Measurements from ENCODE around the gene TBCK.

Gene TBCK

DNA sequence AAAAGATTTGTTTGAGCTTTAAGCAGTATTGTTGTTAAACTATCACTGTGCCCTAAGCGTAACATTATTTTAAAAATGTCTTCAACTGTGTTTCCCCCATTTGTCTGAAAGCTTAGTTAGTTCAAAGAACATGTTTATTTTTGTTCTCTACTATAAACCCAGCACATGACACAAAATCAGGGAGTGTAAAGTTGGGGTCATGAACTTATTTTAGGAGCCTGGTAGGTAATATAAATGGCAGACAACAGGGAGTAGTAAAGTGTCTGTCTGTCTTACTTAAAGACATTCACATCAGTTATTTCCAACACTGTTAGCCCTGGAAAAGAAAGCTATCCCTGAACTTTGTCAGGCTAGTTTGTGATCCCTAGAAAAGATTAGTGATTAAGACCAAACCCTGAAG is 4.2 kb upstream of the TBCK start:
- no peak for DNase-seq

DNA sequence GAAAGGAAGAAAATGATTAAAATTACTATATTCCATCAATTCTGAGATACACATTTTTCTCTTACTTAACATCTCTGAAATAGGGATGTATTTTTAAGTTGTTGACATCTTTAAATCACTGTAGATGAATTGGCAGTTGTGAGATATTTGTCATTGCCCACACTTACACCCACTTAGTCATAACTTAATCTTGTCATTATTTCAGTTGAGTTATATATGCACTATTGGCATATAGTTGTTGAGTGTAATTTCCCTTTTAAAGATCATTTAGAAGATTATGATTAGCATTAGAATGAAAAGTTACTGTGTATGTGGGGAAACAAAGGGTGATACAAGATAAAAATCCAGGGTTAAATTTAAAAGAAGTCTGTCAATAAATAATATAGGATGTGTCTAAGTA is 2.5 kb upstream of the TBCK start:
- DNase-seq = no peak

DNA sequence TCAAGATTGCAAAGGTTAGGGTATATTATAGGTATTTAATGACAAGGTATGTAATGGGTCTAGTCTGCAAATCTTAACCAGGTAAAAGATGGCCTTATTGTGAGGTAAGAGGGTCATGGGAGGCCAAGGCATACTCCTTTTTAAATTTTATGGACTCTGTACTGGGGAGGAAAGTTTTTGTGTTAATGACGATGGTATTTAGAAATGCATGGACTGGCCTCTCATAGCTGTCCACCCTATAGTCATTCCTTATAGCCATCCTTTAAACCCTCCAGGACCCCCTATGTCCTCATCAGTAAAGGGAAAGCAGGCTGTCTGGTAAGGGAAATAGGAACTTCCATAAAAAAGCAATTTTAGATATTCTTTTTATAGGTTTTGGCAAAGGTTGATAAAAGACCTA is 1.8 kb upstream of the TBCK start:
- no peak for DNase-seq

DNA sequence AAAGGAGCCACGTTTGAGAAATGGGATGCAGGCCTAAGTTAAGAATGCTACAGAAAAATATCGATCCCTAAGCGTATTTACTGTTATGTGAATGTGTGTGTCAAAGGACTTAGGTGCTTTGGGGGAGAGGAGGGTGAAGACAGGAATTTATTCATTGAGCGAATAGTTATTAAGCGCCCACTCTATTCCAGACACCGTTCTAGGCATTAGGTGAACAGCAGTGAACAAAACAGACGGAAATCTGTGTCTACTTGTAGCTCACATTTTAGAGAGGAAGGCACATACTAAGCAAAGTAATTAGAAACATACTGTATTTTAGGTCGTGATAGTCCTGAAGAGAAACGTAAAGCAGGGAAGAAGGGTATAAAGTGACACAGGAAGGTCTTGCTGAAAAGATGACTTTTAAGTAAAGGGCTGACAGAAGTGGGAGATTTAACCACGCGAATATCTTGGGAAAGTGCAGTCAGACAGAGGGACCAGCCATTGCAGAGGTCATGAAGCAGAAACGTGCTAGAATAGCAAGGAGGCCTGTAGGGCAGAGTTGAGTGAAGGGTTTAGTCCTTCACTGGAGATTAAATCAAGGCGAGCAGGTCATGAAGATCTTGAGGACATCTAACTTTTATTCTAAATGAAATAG is 882 bp upstream of the TBCK start:
- DNase-seq = no peak

DNA sequence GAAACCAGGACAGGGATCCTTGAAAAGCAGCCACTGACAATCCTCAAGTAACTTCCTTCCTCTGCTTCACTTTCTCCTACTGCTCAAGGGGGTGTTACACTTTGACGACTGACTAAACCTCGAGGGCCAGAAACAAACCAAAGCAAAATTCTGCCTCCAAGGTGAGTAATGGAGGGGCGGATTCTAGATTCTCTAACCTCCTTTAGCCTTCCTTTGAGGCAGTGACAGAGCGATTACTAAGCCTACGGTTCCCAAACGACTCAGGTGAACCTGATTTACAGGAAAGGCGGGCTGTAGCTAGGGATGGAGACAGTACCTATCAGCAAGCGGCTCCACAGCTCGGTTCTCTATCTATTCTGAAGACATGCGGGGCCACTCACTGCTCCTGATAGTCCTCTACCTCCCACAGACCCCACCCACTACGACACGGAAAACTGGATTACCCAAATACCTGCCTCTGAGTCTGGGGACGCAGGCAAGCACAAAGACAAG is 487 bp downstream of the TBCK start:
- no peak for DNase-seq

DNA sequence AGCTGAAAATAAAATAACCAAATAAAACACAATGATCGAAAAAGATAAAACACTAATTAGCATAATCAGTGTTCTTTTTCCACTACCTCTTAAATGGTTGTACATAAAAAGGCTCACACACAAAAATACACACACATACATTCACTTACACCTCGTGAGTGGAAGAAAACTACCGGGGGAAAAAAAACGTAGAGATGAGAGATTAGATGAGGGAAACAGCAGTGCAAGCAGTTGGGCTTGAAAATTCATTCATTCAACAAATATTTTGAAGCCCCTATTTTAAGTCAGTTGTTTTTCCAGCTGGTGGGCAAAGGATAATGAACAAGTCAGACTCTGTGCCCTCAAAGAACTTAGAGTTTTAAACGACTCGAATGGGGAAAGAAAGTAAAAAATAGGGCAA is 1.0 kb downstream of the TBCK start:
- DNase-seq = no peak

DNA sequence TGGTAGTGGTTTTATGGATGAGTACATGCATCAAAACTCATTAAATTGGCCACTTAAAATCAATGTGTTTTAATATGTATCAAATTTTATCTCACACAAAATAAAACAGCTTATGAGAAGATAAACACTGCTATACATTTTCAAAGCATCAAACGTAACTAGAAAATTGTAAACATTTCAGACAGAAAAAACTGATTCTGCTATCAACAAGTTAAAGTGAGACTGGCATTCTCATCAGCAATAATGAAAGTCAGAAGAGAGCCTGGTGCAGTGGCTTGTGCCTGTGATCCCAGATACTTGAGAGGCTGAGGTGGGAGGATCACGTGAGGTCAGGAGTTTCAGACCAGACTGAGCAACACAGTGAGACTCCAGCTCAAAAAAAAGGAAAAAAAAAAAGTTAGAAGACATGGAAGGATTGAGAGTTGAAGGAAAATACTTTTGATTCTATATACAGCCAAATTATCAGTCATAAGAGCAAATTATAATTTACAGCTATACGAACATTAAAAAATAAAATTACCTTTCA is 2.9 kb downstream of the TBCK start:
- DNase-seq = no peak

DNA sequence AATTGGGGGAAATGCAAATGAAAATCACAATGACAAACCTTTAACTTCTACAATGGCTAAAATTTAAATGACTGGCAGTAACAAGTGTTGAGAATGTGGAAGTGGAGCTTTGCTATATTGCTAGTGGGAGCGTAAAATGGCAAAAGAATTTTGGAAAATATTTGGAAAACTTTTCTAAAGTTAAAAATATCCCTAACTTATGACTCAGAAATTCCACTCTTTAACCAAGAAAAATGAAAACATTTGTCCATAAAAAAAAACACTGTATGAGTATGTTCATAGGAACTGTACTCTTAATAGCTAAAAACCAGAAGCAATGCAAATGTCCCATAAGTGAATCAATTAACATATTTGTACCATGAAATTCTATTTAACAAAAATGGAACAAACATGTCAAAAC is 3.6 kb downstream of the TBCK start:
- DNase-seq = no peak

DNA sequence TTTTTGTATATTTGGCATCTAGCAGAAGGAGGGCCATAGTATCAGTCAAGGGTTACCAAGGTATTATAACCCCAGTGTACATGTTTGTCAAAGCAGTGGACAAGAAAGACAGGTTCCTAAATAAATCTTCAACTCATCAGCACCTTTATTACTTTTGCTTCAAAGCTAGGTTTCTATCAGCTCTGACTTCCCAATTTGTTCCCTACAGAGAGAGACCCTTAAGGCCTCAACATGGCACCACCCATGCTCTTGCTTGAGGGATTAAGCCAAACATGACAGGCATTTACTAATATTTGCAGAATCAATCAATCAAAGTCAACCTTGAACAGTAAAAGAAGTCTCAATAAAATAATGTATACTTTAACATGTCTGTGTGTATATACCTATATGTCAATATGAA is 9.4 kb downstream of the TBCK start:
- no peak for DNase-seq

DNA sequence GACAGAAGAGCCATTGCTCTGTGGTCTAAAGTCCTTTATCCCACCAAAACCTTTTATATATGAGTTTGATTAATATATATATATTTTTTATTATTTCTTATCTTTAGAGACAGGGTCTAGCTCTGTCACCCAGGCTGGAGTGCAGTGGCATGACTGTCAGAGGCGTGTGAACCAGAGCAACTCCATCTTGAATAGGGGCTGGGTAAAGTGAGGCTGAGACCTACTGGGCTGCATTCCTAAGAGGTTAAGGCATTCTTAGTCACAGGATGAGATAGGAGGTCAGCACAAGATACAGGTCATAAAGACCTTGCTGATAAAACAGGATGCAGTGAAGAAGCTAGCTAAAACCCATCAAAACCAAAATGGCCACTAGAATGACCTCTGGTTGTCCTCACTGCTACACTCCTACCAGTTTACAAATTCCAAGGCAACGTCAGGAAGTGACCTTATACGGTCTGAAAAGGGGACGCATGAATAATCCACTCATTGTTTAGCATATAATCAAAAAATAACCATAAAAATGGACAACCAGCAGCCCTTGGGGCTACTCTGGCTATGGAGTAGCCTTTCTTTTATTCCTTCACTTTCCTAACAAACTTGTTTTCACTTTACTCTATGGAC is 10.5 kb downstream of the TBCK start:
- no peak for DNase-seq

DNA sequence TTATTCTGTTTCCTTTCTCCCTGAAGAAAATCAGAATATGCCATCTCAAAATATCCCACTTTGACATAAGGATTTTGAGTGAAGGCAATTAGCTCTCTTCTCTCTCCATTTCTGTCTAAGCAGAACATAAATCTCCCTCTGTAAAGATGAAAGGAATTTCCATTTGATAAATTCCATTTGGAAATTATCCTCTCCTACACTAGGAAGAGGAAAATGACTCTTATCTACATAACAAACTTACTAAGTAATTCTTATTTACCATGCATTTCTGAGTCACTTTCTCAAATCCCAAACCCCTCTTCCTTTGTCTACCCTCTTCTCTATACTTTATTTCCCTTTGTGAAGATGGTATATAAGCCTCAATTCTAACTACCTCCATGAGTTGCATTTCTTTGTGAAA is 11.4 kb downstream of the TBCK start:
- no peak for DNase-seq

DNA sequence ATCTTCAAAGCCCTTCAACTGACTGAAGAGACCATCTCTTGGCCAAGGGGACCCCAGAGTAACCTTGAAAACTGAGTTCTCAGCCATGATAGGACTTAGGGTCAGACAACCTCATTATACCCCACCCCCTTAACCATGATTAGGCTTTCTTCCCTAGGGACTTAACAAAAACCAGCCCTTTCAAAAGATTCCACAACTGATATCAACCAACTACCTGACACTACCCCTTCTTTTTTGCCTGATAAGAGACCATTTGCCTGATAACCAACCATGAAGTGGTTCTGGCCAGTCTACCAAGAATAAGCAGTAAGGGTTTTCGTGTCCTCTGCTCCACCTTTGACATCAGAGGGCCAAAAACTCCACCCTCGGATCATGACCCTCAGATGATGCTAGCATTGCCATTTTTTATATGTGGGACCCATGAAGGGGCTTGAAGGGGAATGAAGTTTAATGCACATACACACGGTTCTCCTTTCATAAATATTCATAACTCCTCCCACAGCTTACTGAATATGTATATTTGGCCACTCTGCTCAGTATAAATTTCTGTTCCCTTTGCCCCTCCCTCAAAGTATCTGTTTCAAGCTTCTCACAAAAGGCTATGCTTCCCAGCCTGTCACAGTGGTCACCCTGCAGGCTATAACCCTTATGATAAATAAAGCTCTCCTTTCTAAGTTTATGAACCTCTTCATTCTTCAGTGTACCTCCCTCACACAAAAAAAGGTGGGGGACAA is 12.3 kb downstream of the TBCK start:
- DNase-seq = no peak

DNA sequence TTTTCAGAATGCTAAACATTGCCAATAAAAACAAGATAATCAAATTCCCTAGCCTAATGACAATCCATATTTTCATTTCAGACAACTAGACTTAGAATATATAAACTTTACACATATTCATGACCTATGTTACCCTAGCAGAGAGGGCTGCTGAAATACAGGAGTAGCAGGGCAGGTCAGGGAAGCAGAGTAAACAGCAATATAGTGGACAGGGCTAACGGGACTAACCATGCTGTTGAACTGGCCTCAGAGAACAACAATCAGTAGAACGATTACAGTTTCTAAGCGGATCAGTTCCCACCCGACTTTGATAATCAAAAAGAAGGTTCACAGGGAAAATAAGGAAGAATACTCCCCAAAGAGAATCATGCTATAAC is 14.0 kb downstream of the TBCK start:
- no peak for DNase-seq

DNA sequence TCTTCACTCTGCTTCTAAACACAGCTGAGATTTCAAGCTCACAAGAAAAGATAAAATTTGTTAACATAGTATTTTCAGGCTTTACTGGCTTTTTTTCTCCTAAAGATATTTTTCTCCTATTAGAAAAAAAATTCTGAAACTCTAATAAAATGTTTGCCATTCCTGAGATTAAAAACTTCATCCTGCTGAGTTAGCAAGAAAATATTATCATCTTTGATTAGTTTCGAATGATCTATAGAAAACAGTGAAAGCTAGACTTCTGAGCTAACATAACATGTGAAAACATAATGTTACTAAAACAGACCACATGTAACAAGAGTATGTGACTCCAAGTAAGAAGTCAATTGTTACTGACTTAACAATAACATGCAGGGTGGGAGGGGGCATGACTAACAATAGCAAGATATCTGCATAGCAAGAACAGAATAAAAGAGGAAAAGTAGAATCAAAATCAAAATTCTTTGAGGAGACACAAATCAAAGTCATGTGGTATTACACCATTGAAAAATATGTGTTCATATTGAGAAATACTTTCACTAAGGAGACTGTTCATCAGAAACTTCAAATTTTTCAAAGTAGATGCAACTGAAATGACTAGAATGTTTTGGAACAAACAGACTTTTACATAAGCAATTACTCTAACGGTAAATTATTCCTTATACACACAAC is 14.5 kb downstream of the TBCK start:
- DNase-seq = no peak

DNA sequence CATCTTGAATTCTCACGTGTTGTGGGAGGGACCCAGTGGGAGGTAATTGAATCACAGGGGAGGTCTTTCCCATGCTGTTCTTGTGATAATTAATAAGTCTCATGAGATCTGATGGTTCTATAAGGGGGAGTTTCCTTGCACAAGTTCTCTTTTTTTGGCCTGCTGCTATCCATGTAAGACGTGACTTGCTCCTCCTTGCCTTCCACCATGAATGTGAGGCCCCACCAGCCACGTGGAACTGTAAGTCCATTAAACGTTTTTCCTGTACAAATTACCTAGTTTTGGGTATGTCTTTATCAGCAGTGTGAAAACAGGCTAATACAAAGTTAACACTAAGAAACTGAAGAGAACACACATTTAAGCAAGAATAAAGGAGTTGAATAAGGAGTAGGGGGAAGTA is 16.0 kb downstream of the TBCK start:
- DNase-seq = no peak

DNA sequence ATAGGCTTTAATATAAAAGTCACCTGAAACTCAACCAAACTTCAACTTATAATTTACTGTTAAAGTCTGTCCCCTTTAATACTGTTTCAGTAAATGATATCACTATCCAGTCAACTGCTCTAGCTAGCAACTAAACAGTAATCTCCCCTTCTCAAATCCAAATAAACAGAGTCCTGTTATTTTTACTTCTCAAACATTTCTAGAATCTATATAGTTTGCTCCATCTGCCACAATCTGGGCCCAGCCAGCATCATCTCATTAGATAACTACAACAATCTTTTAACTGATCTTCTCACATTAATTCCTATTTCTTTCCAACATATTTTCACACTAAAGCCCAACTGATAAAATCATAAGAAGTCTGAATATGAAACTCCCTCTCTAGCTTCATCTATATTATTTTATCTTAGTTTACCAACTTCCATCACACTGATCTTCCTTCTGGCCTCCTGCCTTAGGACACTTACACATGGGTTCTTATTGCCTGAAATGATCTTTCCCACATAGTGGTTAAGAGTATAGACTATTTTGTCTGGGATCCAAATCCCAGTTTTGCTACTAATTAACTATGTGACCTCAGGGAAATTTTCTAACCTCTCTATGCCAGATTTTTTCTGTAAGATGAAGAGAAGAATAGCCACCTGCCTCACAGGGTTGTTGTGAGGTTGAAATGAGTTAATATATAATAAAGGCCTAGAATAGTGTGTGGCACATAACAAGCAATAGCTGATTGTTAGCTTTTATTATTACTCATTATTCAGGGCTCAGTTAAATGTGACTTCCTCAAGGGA is 18.6 kb downstream of the TBCK start:
- DNase-seq = no peak

DNA sequence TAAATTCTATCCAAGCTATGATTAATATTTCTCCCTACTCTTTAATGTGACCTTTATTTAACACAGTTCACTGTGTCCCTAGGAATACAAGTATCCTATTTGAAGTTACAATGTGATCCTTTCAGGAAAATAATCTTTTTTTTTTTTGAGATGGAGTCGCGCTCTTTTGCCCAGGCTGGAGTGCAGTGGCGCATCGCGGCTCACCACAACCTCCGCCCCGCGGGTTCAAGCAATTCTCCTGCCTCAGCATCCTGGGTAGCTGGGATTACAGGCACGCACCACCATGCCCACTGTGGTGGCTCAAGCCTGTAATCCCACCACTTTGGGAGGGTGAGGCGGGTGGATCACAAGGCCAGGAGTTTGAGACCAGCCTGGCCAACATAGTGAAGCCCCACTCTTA is 21.9 kb downstream of the TBCK start:
- DNase-seq = no peak

DNA sequence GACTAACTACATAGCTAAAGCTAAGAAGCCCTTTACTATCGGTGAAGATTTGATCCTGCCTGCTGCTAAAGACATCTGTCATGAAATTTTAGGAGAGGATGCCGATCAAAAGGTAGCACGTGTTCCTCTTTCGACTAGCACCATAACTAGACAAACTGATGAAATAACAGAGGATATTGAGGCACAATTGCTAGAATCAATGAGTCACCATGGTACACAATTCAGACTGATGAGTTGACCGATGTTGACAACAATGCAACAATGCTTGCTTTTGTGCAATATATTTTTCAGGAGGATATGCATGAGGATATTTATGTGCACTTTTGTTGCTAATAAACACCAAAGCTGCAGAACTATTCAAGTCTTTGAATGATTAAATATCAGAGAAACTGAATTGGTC is 24.3 kb downstream of the TBCK start:
- DNase-seq = no peak

DNA sequence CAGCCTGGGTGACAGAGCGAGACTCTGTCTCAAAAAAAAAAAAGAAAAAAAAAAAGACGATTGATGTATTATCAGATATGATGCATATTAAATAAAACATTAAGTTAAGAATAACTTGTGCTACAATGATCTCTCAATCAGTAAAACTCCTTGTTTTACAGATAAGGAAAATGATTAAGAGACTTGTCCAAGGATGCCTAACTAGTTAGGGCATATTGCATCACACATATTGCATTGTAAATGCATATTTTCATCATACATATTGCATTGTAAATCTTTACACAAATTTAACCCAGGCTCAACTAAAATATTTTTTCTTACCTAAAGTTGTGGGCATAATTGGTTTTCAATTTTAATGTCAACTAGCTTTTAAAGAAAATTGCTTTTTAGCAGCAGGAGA is 26.3 kb downstream of the TBCK start:
- no peak for DNase-seq

DNA sequence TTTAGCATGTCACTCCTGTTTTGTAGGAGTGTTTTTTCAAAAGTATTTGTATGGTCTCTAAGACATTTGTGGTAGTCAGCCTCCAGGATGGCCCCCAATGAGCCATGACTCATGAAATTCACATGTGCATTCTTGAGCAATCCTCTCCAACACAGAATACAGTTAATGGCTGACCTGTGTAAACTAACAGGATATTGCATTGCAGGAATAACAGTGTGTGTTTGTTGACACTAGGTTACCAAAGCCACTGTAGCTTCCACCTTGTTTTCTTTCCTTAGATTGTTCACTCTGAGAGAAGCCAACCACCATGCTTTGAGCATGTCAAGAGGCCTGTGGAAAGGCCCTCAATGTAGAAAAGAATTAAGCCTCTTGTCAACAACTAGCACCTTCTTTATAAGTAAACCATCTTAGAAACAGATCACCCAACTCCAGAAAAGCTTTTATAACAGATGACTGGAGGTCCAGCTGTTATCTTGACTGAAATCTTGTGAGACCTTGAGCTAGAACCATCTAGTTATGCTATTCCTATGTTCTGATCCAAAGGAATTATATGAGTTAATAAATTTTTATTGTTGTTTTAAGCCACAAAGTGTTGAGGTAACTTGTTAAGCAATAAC is 28.5 kb downstream of the TBCK start:
- no peak for DNase-seq

DNA sequence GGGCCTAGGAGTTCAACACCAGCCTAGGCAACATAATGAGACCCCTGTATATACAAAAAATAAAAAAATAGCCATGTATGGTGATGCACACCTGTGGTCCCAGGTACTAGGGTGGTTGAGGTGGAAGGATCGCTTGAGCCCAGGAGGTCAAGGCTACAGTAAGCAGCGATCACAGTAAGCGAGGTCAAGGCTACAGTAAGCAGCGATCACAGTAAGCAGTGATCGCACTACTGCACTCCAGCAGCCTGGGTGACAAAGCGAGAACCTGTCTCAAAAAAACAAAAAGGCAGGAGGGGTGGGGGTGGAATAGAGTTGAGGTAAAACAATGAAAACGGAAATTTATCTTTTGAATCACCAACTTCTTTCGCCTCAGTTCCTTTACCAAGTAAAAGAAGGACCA is 29.4 kb downstream of the TBCK start:
- no peak for DNase-seq

DNA sequence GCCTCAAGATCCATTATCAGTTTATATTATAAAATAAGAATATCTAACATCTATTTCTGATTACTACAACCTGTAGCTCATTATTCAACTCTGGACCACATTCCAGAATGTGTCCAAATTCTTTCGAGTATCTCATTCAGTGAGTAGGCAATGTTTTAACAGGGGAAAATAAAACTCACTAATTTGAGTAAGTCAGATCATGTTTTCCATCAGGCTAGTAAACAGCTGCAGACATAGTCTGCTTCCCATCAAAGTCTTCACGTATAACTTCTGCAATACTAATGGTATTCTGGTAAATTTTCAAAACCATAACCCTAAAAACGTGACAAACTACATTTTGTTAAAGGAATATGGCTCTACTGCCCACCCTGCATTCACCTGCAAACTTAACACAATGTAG is 31.8 kb downstream of the TBCK start:
- DNase-seq = no peak
